Colonic mucosa (tissue), 4 donors: ENCODE results near the gene OR6N1. TPM values are rescaled to one million over a fixed set of nuclear protein-coding genes. Genes with fewer than 3 reads are reported as not detected.

Source experiments
- DNase-seq: peaks from one replicate; pipeline ENCODE4 v3.0.0-alpha.2; 2020
- H3K27ac ChIP-seq: fragments of 200-600 bp; one replicate; pipeline ENCODE4 v1.8.0; 2021
- H3K27me3 ChIP-seq: fragments of 200-600 bp; one replicate; pipeline ENCODE4 v1.8.0; 2021
- H3K36me3 ChIP-seq: fragments of 200-600 bp; one replicate; pipeline ENCODE4 v1.8.0; 2021
- H3K4me1 ChIP-seq: fragments of 200-600 bp; one replicate; pipeline ENCODE4 v1.8.0; 2021; ENCODE audit warnings: mild to moderate bottlenecking
- H3K4me3 ChIP-seq: fragments of 200-600 bp; one replicate; pipeline ENCODE4 v1.8.0; 2021
- H3K9ac ChIP-seq, 2 donors: one replicate each; pipeline ENCODE4 v1.7.0; 2013; ENCODE audit warnings: control low read depth in 2 of 2, low read depth in 2 of 2, low read length in 2 of 2
- H3K9me3 ChIP-seq: fragments of 200-600 bp; one replicate; pipeline ENCODE4 v1.8.0; 2021
- CTCF ChIP-seq: fragments of 200-600 bp; IDR thresholded peaks from one replicate; pipeline ENCODE4 v1.8.0; 2022; ENCODE audit warnings: antibody characterized with exemption, mild to moderate bottlenecking
- intact Hi-C: fragments of 100-400 bp; cut with DNase I; formaldehyde crosslinking; loops from one replicate; pipeline ENCODE4 v1.14.1; 2022
- total RNA-seq, 2 donors: library from RNA; stranded (reverse); fragmentation: NEBNext Ultra II Directional in 1 of 2; extraction: Animal tissue kit (Norgen Biotek cat#: 25700) in 1 of 2; gene quantifications; one replicate each; pipeline ENCODE4 v1.2.1, GENCODE V29; 2021
- donor health status: healthy.
- donor health status: DM: no; HTN: no; CAD: no.
- donor health status: DM: no; HTN: no; CAD: no.

Gene OR6N1
- total RNA-seq, 2 donors from 2014 or later = not detected

- Histone ChIP-seq H3K9me3 (no peaks in the 10 kb centered on the region), H3K9ac (no peak overlapping the region), H3K4me1 (no peaks in the 10 kb centered on the region), H3K36me3 (no peaks in the 10 kb centered on the region), H3K27ac (no peak overlapping the region), H3K4me3 (no peak overlapping the region), H3K27me3 (no peaks in the 10 kb centered on the region)
- intact Hi-C loops = no loop called here
- DNase-seq = no peak
- no peak for TF ChIP-seq CTCF
Measured at GRCh38 chr1:158716335-158716734, 55.7 kb downstream of the OR6N1 start.

- no peaks in the 10 kb centered on the region for H3K4me1 ChIP-seq
- no peak overlapping the region for H3K4me3 ChIP-seq
- DNase-seq = no peak
- no peak overlapping the region for H3K9ac ChIP-seq
- TF ChIP-seq CTCF = no peak
- H3K27ac ChIP-seq = no peak overlapping the region
- H3K9me3 ChIP-seq = no peaks in the 10 kb centered on the region
- no peaks in the 10 kb centered on the region for H3K27me3 ChIP-seq
- intact Hi-C loops = no loop called here
- no peaks in the 10 kb centered on the region for H3K36me3 ChIP-seq
Measured at GRCh38 chr1:158714754-158715153, 57.2 kb downstream of the OR6N1 start.

Other genes with a start within 250 kb of the OR6N1 start
- gene OR6Y1, start 217.8 kb downstream of the OR6N1 start, total RNA-seq = not detected
- not detected for gene OR6P1, start 201.6 kb downstream of the OR6N1 start, total RNA-seq
- not detected for gene OR10X1, start 192.3 kb downstream of the OR6N1 start, total RNA-seq
- gene OR10Z1, start 166.9 kb downstream of the OR6N1 start, total RNA-seq = not detected
- gene SPTA1, start 85.5 kb downstream of the OR6N1 start, total RNA-seq = not detected
- gene OR6K2, start 71.5 kb downstream of the OR6N1 start, total RNA-seq = not detected
- gene OR6K3, start 51.5 kb downstream of the OR6N1 start, total RNA-seq = not detected
- not detected for gene OR6K6, start 17.5 kb downstream of the OR6N1 start, total RNA-seq
- gene OR6N2, start 9.0 kb upstream of the OR6N1 start, total RNA-seq = not detected
- gene MNDA, start 59.2 kb upstream of the OR6N1 start, total RNA-seq = 1 to 10 TPM in 1 of 2 donors, under 1 TPM in 1; 0.37 to 4.1 TPM
- under 1 TPM; 0.61 to 0.86 TPM for gene PYHIN1, start 159.4 kb upstream of the OR6N1 start, total RNA-seq
- gene IFI16, start 237.7 kb upstream of the OR6N1 start, total RNA-seq = 10 to 100 TPM; 15.1 to 36.0 TPM